ENCODE measurements around the gene PRR12.
A peak's percentile ranks its signal among the peaks of the same experiment; 100 is the strongest.

Gene PRR12

GRCh38 chr19:49645592-49645991 lies 54.6 kb downstream of the PRR12 start:
- no peak for DNase-seq (ENCODE audit: low read depth)

GRCh38 chr19:49645995-49646394 lies 55.0 kb downstream of the PRR12 start:
- no peak for DNase-seq (ENCODE audit: low read depth)

DNA sequence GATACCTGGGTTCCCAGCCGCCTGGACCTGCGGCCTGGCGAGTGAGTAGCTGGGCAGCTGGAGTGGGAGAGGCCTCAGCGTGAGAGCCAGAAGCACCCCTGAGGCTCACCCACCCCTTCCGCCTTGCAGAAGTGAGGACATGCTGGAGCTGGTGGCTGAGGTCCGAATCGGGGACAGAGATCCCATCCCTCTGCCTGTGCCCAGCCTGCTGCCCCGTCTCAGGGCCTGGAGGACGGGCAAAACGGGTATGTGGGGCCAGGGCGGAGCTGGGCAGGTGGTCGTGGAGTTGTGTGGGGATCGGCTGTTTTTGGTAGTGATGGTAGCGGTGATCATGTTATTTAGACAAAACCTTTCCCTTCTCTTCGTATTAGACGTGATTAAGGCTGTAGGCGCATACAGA lies 55.6 kb downstream of the PRR12 start:
- no peak for DNase-seq (ENCODE audit: low read depth)

DNA sequence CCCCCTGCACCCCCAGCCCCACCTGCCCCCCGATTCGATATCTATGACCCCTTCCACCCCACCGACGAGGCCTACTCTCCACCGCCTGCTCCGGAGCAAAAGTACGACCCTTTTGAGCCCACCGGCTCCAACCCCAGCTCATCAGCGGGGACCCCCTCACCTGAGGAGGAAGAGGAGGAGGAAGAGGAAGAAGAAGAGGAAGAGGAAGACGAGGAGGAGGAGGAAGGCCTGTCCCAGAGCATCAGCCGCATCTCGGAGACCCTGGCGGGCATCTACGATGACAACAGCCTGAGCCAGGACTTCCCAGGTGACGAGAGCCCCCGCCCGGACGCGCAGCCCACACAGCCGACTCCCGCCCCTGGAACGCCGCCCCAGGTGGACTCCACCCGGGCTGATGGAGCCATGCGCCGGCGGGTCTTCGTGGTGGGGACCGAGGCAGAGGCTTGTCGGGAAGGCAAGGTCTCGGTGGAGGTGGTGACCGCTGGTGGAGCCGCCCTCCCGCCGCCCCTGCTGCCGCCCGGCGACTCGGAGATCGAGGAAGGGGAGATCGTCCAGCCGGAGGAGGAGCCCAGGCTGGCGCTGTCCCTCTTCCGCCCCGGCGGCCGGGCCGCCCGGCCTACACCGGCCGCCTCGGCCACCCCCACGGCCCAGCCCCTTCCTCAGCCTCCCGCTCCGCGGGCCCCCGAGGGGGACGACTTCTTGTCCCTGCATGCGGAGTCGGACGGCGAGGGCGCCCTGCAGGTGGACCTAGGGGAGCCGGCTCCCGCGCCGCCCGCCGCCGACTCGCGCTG lies 60.2 kb downstream of the PRR12 start:
- DNase-seq (ENCODE audit: low read depth): no peak

DNA sequence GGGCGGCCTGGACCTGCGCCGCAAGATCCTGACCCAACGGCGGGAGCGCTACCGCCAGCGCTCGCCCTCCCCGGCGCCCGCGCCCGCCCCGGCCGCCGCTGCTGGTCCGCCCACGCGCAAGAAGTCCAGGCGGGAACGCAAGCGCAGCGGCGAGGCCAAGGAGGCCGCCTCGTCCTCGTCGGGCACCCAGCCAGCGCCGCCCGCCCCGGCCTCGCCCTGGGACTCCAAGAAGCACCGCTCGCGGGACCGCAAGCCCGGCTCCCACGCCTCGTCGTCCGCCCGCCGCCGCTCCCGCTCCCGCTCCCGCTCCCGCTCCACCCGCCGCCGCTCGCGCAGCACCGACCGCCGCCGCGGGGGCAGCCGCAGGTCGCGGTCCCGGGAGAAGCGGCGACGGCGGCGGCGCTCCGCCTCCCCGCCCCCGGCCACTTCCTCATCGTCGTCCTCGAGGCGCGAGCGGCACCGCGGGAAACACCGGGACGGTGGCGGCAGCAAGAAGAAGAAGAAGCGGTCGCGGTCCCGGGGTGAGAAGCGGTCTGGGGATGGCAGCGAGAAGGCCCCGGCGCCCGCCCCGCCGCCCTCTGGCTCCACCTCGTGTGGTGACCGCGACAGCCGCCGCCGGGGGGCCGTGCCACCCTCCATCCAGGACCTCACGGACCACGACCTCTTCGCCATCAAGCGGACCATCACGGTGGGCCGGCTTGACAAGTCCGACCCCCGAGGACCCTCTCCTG lies 61.0 kb downstream of the PRR12 start:
- no peak for DNase-seq (ENCODE audit: low read depth)

DNA sequence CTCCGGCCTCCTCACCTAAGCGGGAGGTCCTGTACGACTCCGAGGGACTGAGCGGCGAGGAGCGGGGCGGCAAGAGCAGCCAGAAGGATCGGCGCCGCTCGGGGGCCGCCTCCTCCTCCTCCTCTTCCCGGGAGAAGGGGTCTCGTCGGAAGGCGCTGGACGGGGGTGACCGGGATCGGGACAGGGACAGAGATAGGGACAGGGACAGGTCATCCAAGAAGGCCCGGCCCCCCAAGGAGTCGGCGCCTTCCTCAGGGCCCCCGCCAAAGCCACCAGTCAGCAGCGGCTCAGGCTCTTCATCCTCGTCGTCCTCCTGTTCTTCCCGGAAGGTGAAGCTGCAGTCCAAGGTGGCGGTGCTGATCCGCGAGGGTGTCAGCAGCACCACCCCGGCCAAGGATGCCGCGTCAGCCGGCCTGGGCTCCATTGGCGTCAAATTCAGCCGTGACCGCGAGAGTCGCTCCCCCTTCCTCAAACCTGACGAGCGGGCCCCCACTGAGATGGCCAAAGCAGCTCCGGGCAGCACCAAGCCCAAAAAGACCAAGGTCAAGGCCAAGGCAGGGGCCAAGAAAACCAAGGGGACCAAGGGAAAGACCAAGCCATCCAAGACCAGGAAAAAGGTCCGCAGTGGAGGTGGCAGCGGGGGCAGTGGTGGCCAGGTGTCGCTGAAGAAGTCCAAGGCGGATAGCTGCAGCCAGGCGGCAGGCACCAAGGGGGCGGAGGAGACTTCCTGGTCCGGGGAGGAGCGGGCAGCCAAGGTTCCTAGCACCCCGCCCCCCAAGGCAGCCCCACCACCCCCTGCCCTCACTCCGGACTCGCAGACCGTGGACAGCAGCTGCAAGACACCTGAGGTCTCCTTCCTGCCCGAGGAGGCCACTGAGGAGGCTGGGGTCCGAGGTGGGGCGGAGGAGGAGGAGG lies 61.8 kb downstream of the PRR12 start:
- DNase-seq (ENCODE audit: low read depth): no peak

DNA sequence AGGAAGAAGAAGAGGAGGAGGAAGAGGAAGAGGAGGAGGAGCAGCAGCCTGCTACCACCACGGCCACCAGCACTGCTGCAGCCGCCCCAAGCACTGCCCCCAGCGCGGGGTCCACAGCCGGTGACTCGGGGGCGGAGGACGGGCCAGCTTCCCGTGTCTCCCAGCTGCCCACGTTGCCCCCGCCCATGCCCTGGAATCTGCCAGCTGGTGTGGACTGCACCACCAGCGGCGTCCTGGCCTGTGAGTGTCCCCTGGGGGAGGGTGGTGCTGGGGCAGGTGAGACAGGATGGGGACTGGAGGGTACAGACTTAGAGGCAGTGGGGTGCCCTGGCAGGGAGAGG lies 62.5 kb downstream of the PRR12 start:
- DNase-seq (ENCODE audit: low read depth): no peak

GRCh38 chr19:49654581-49654980 lies 63.6 kb downstream of the PRR12 start:
- DNase-seq (ENCODE audit: low read depth): no peak

DNA sequence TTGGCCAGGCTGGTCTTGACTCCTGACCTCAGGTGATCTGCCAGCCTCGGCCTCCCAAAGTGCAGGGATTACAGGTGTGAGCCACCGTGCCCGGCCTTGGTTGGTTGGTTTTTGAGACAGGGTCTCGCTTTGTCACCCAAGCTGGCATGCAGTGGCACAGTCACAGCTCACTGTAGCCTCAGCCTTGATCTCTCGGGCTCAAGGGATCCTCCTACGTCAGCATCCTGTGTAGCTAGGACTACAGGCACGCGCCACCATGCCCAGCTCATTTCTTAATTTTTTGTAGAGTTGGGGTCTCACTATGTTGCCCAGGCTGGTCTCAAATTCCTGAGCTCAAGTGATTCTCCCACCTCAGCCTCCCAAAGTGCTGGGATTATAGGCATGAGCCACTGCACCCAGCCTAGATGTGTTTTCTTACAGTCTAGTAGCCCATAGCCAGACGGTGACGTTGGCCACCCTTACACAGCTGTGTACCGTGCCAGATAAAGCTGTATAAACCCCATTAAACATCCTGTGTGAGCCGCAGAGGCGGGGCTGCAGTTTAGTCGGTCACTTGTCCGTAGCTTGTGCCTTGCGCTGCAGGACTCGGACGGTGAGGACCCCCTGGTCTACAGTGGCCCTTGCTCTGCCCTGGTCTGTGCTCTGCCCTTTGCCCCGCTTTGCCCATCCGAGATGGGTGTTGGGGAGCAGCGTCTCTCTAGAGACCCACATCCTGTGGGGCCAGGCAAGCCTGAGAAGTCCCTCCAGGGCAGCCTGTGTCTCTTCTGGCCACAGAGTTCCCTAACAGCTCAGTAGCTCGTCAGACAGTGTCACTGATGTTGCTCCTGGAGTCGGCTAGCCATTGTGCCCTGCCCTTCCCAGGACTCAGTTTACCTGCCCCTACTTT lies 64.8 kb downstream of the PRR12 start:
- DNase-seq (ENCODE audit: low read depth): no peak

DNA sequence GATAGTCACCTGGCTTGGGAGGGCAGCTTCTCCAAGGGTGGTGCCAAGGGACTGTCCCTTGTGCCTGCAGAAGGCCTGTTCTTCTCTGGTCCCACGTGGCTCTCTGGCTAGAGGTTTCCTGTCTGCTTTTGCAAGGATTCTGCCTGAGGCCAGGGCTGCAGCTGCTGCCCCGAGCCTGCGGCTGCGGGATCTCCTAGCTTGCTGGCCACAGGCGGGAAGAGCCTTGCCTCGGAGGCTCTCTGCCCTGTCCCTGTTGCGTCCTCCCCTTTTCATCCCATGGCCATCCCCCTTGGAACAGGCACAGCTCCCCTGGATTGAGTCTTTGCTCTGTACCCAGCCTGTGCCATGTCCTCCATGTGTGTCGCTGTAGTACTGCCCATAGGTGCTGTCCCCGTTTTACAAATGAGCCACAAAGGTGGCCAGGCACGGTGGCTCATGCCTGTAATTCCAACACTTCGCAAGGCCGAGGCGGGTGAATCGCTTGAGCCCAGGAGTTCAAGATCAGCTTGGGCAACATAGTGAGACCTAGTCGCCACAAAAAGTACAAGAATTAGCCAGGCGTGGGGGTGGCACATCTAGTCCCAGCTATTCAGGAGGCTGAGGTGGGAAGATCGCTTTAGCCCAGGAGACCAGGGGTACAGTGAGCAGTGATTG lies 65.6 kb downstream of the PRR12 start:
- DNase-seq (ENCODE audit: low read depth): no peak

DNA sequence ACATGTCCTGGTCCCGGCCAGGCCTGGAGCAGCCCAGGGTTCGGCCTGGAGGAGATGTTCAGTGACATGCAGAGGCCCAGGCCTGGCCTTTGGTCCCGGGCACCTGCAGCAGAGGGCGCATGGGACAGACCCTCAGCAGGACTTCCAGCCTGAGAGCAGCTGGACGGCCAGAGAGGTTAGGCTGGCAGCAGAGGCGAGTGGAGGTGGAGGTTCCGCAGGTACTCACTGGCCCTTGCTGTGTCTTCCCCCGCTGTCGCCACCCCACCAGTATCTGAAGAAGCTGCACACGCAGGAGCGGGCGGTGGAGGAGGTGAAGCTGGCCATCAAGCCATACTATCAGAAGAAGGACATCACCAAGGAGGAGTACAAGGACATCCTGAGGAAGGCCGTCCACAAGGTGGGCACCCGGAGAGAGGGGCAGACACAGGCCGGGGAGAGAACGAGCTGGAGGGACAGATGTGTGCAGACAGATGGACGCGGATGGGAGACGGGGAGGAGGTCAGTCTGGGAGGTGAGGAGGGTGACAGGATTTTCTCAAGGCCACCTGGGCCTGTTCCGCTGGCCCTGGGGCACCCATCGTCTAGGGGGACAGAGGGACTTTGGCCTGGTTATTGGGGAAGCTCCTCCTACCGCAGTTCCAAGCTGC lies 66.6 kb downstream of the PRR12 start:
- no peak for DNase-seq (ENCODE audit: low read depth)

DNA sequence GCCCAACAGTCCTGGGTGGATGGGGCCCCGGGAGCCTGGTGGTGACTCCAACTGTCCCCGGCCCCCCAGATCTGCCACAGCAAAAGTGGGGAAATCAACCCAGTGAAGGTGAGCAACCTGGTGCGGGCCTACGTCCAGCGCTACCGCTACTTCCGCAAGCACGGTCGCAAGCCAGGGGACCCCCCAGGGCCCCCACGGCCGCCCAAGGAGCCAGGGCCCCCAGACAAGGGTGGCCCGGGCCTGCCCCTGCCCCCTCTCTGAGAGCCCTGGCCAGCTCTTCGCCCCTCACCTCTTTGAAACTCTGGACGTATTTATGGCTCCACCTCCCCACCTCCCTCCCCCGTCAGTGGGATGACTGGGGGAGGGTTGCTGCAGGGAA lies 67.1 kb downstream of the PRR12 start:
- no peak for DNase-seq (ENCODE audit: low read depth)

GRCh38 chr19:49658566-49659442 lies 67.8 kb downstream of the PRR12 start:
- DNase-seq (ENCODE audit: low read depth): no peak

GRCh38 chr19:49660338-49660961 lies 69.5 kb downstream of the PRR12 start:
- no peak for DNase-seq (ENCODE audit: low read depth)

- no peak for DNase-seq (ENCODE audit: low read depth)
Measured at GRCh38 chr19:49662011-49662410, 71.0 kb downstream of the PRR12 start.

DNA sequence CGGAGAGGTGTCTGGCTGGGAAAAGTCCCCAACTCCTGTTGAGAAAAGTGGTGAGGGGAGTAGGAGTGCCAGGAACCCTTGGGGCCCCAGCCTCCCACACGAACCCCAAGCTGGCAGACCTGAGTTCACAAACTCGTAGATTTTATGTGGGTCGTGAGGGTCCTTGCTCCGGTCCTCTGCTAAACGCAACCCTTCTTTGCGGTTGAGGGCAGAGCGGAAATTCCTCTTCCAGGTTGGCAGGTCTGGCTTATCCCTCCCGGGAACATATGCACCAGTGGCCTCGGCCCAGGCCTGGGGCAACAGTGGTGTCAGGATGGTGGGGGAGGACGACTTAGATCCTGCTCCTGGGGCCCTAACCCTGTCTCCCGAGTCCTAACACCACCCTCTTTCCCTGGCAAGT lies 72.2 kb downstream of the PRR12 start:
- no peak for DNase-seq (ENCODE audit: low read depth)

- DNase-seq (ENCODE audit: low read depth): peak; percentile 95
Measured at GRCh38 chr19:49664171-49665035, 73.4 kb downstream of the PRR12 start.

DNA sequence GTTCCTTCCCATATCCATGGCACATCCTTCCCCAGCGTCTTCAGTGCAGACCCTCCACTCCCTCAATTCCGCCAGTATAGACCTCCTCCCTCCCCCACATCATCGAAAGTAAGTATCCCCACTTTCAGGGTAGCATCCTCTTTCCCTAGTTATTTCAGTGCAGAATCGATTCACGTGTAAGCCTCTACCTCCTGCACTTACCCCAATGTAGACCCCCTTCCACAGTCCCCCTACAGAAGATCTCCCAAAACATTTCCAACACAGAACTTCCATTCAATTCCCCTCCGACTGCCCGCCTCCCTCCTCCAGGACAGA lies 74.0 kb downstream of the PRR12 start:
- no peak for DNase-seq (ENCODE audit: low read depth)

All from activated T-cell treated with anti-CD3 and anti-CD28 coated beads for 1 hour (primary cell).